HCT116 (cell line): Measurements from ENCODE around the gene CREBBP. TPM values are rescaled to one million over a fixed set of nuclear protein-coding genes. Genes with fewer than 3 reads are reported as not detected.

ENCODE experiments used
- ATAC-seq: fragments of 200-7000 bp; cut with Tn5 transposase; 2 replicates; pipeline ENCODE4 v1.9.1; 2020; ENCODE audit warnings: mild to moderate bottlenecking, moderate library complexity
- BruUV-seq: library from RNA; stranded (reverse); fragments of 400-500 nt; replicated peaks from 2 replicates; lab custom pipeline; 2021; lab: Mats Ljungman, UMichigan
- CTCF ChIA-PET: fragments of 300-600 bp; sonication (Branson Sonifier 250); formaldehyde crosslinking; loops from one replicate; lab custom pipeline; 2021; ENCODE audit warnings: antibody characterized with exemption; lab: Charles Lee
- POLR2A ChIA-PET: fragments of 300-600, 350-600 bp; sonication (Branson Sonifier 250); formaldehyde crosslinking; loops from one replicate; lab custom pipeline; 2021; ENCODE audit warnings: antibody characterized with exemption; lab: Charles Lee
- RAD21 ChIA-PET, 2 experiments: fragments of 300-600 bp; sonication (Branson Sonifier 250); formaldehyde crosslinking; loops; one replicate each; lab custom pipeline; 2023; ENCODE audit warnings: low total read pairs in 2 of 2; ENCODE audit not compliant: uncharacterized antibody in 2 of 2, unreplicated experiment in 2 of 2, low non-redundant PET in 1 of 2; lab: Charles Lee
- DNase-seq: peaks from one replicate; pipeline ENCODE4 v3.0.0-alpha.2; 2010; ENCODE audit warnings: low read depth, low spot score
- H2AFZ ChIP-seq: fragments of 200-600 bp; shearing (Covaris generic), sonication (generic); 2 replicates; pipeline ENCODE4 v1.6.1; 2017; ENCODE audit warnings: low read depth, mixed run types, mixed read lengths, antibody characterized with exemption, low read length; ENCODE audit not compliant: poor library complexity, severe bottlenecking
- H3K27ac ChIP-seq: 2 replicates; pipeline ENCODE4 v1.5.1; 2012; ENCODE audit warnings: low read depth, low read length
- H3K27me3 ChIP-seq: fragments of 200-600 bp; sonication (generic); 2 replicates; pipeline ENCODE4 v1.6.1; 2016; ENCODE audit warnings: mixed run types, low read length, mixed read lengths; ENCODE audit not compliant: insufficient read depth
- H3K36me3 ChIP-seq, 2 experiments: fragments of 200-500 bp in 1 of 2; fragments of 200-600 bp in 1 of 2; sonication (Bioruptor generic) in 1 of 2; sonication (generic) in 1 of 2; 2 replicates each; pipeline versions ENCODE4 v1.5.1 to v1.6.1; 2014 to 2016; ENCODE audit warnings: low read length in 2 of 2, inconsistent platforms in 1 of 2, mixed read lengths in 1 of 2, mixed run types in 1 of 2; ENCODE audit not compliant: insufficient read depth in 2 of 2, control insufficient read depth in 1 of 2
- H3K4me1 ChIP-seq, 2 experiments: fragments of 200-600 bp in 1 of 2; sonication (generic) in 1 of 2; 2 replicates each; pipeline versions ENCODE4 v1.5.1 to v1.6.1; 2012 to 2017; ENCODE audit warnings: low read length in 2 of 2, inconsistent platforms in 1 of 2, mild to moderate bottlenecking in 1 of 2, mixed read lengths in 1 of 2, mixed run types in 1 of 2, moderate library complexity in 1 of 2; ENCODE audit not compliant: insufficient read depth in 2 of 2, control insufficient read depth in 1 of 2
- H3K4me2 ChIP-seq: fragments of 200-600 bp; sonication (generic); 2 replicates; pipeline ENCODE4 v1.6.1; 2017; ENCODE audit warnings: mixed run types, low read length, mixed read lengths
- H3K4me3 ChIP-seq, 2 experiments: fragments of 200-600 bp in 1 of 2; sonication (generic) in 1 of 2; replicated peaks in 1 of 2; 2 replicates each; pipeline ENCODE4 v1.5.1; 2011 to 2016; ENCODE audit warnings: low read length in 2 of 2, control low read depth in 1 of 2, low read depth in 1 of 2, mild to moderate bottlenecking in 1 of 2, mixed read lengths in 1 of 2, mixed run types in 1 of 2
- H3K79me2 ChIP-seq: fragments of 200-600 bp; sonication (generic); 2 replicates; pipeline ENCODE4 v1.6.1; 2017; ENCODE audit warnings: mild to moderate bottlenecking, mixed run types, low read length, moderate library complexity, mixed read lengths; ENCODE audit not compliant: insufficient read depth
- H3K9ac ChIP-seq: fragments of 200-600 bp; sonication (generic); 2 replicates; pipeline ENCODE4 v1.6.1; 2016; ENCODE audit warnings: low read length, mixed read lengths
- H3K9me2 ChIP-seq: fragments of 200-600 bp; sonication (generic), shearing (Covaris generic); 2 replicates; pipeline ENCODE4 v1.6.1; 2017; ENCODE audit warnings: mixed run types, mild to moderate bottlenecking, moderate library complexity; ENCODE audit not compliant: insufficient read depth
- H3K9me3 ChIP-seq, 2 experiments: fragments of 200-500 bp in 1 of 2; fragments of 200-600 bp in 1 of 2; sonication (Bioruptor generic) in 1 of 2; sonication (generic) in 1 of 2; 2 replicates each; pipeline ENCODE4 v1.6.1; 2014 to 2017; ENCODE audit warnings: low read length in 2 of 2, mixed read lengths in 2 of 2, inconsistent platforms in 1 of 2, low read depth in 1 of 2, mild to moderate bottlenecking in 1 of 2, mixed run types in 1 of 2, moderate library complexity in 1 of 2; ENCODE audit not compliant: control insufficient read depth in 1 of 2, insufficient read depth in 1 of 2
- H4K20me1 ChIP-seq: fragments of 200-600 bp; sonication (generic), shearing (Covaris generic); 2 replicates; pipeline ENCODE4 v1.6.1; 2017; ENCODE audit warnings: mixed run types, mild to moderate bottlenecking, moderate library complexity; ENCODE audit not compliant: insufficient read depth
- EZH2 ChIP-seq: fragments of 200-600 bp; sonication (generic); IDR thresholded peaks from 2 replicates; pipeline ENCODE4 v1.6.1; 2017; ENCODE audit warnings: antibody characterized with exemption, mixed run types
- FOSL1 ChIP-seq: IDR thresholded peaks from 2 replicates; pipeline ENCODE4 v1.6.1; 2012; ENCODE audit warnings: low read depth
- POLR2A ChIP-seq: IDR thresholded peaks from 2 replicates; pipeline ENCODE4 v1.7.0; 2011; ENCODE audit warnings: borderline replicate concordance; ENCODE audit not compliant: insufficient read depth, insufficient read length; ENCODE audit errors: extremely low read depth
- RAD21 ChIP-seq: IDR thresholded peaks from 2 replicates; pipeline ENCODE4 v1.6.1; 2012; ENCODE audit warnings: low read depth, mild to moderate bottlenecking
- SRF ChIP-seq: IDR thresholded peaks from 2 replicates; pipeline ENCODE4 v1.6.1; 2012; ENCODE audit warnings: low read depth
- ZFX ChIP-seq: fragments of 450-650 bp; IDR thresholded peaks from 2 replicates; pipeline ENCODE4 v1.6.1; 2017
- intact Hi-C: fragments of 100-400 bp; cut with micrococcal nuclease; formaldehyde crosslinking; loops from 2 replicates; pipeline ENCODE4 v1.10.0; 2022
- total RNA-seq: library from RNA; stranded (reverse); gene quantifications from one replicate; pipeline ENCODE4 v1.2.1, GENCODE V29; 2021; ENCODE audit not compliant: unreplicated experiment
- TF ChIP-seq, protein P1 (sequence below): IDR thresholded peaks from 2 replicates; pipeline ENCODE4 v1.6.1; 2012; ENCODE audit warnings: low read depth

The CREBBP gene
- total RNA-seq, 1 experiment from 2014 or later = 42.7 TPM

DNA sequence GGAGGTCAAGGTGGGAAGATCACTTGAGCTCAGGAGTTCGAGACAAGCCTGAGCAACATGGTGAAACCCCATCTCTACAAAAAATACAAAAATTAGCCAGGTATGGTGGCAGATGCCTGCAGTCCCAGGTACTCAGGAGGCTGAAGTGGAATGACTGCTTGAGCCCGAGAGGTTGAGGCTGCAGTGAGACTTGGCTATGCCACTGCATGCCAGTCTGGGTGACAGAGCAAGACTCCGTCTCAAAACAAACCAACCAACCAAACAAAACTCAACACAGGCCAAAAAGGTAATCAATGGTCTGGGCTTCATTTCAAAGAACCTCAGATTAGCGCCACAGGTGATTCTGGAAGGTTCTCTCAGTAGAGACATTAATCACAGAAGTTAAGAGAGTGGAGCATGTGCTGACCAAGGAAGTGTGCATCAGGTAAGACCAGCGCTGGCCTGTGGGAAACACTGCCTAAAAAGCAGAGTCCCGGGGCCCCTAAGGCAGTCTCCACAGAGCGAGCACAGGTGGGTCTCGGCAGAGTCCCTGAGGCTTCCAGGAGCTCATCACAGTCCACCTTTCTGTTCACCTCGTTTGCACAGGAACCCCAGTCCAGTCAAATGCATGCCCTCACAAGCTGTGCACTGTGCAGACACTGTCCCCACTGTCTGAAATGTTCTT, 91.7 kb downstream of the CREBBP start:
- no peaks in the 10 kb centered on the region for H3K9me2 ChIP-seq
- DNase-seq = no peak
- no peaks in the 10 kb centered on the region for H3K27me3 ChIP-seq
- no peak overlapping the region for H3K9ac ChIP-seq
- no TSS peak for BruUV-seq
- CTCF ChIA-PET = no interaction called here
- peaks cover 8 to 9% of the 10 kb centered on the region in 2 experiments; a peak in 3 of 4 replicates for H3K36me3 ChIP-seq
- no peak overlapping the region for H3K27ac ChIP-seq
- H3K4me1 ChIP-seq = no peaks in the 10 kb centered on the region
- no peak overlapping the region for H3K4me2 ChIP-seq
- no peaks in the 10 kb centered on the region; the same call in 1 of the 2 replicates for H4K20me1 ChIP-seq
- TF ChIP-seq EZH2 = no peak
- TF ChIP-seq RAD21 = no peak
- no peak for TF ChIP-seq FOSL1
- TF ChIP-seq, protein P1, sequence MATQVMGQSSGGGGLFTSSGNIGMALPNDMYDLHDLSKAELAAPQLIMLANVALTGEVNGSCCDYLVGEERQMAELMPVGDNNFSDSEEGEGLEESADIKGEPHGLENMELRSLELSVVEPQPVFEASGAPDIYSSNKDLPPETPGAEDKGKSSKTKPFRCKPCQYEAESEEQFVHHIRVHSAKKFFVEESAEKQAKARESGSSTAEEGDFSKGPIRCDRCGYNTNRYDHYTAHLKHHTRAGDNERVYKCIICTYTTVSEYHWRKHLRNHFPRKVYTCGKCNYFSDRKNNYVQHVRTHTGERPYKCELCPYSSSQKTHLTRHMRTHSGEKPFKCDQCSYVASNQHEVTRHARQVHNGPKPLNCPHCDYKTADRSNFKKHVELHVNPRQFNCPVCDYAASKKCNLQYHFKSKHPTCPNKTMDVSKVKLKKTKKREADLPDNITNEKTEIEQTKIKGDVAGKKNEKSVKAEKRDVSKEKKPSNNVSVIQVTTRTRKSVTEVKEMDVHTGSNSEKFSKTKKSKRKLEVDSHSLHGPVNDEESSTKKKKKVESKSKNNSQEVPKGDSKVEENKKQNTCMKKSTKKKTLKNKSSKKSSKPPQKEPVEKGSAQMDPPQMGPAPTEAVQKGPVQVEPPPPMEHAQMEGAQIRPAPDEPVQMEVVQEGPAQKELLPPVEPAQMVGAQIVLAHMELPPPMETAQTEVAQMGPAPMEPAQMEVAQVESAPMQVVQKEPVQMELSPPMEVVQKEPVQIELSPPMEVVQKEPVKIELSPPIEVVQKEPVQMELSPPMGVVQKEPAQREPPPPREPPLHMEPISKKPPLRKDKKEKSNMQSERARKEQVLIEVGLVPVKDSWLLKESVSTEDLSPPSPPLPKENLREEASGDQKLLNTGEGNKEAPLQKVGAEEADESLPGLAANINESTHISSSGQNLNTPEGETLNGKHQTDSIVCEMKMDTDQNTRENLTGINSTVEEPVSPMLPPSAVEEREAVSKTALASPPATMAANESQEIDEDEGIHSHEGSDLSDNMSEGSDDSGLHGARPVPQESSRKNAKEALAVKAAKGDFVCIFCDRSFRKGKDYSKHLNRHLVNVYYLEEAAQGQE = no peak
- TF ChIP-seq POLR2A = no peak
- TF ChIP-seq SRF = no peak
- no peak for TF ChIP-seq ZFX
- RAD21 ChIA-PET = no interaction called here
- no peak overlapping the region for H3K4me3 ChIP-seq
- H3K9me3 ChIP-seq = no peaks in the 10 kb centered on the region
- intact Hi-C loops = no loop called here
- POLR2A ChIA-PET = no interaction called here
- ATAC-seq = no peak
- no peak overlapping the region for H2AFZ ChIP-seq
- H3K79me2 ChIP-seq = peaks cover 40% of the 10 kb centered on the region; the same call in 1 of the 2 replicates
